Measurements from ENCODE around the gene SLC6A13.

DNA sequence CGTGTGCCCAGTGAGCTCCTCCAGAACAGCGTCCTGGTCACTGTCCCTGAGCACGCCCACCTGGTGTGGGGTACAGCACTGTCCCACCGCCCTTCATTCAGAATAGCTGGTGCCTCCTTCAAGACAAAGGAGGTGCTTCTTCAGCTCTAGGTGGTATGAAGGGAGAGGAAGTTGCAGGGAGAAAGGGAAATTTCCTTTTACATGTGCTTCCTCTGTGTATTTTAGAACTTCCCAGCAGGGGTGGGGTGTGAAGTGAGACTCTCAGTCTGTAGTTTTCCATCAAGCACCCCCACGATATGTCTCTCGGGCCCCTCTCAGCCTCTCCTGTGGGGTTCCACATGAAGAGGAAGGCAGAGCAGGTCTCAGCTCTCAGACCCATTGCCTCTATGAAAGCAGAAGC, 47.5 kb downstream of the SLC6A13 start:
- TF ChIP-seq CTCF (IDR thresholded peaks at IDR 0.05; ENCODE audit: low read depth, low read length) (no peak), POLR2A (IDR thresholded peaks at IDR 0.05; ENCODE audit: extremely low read depth, insufficient read length) (no peak), MYC (IDR thresholded peaks at IDR 0.05; ENCODE audit: low read depth, low read length) (no peak)
